Left lobe of liver (tissue), 2 donors: ENCODE results near the gene SPI1. TPM values are rescaled to one million over a fixed set of nuclear protein-coding genes. Genes with fewer than 3 reads are reported as not detected.

Experiments used
- ATAC-seq: fragments of 200-7000 bp; cut with Tn5 transposase; one replicate; pipeline ENCODE4 v1.9.1; 2020; ENCODE audit warnings: mild to moderate bottlenecking, moderate library complexity
- DNase-seq: peaks from one replicate; pipeline ENCODE4 v3.0.0-alpha.2; 2020; ENCODE audit warnings: low spot score
- total RNA-seq: library from RNA; stranded (reverse); gene quantifications from one replicate; pipeline ENCODE4 v1.2.1, GENCODE V29; 2021
- donor health status: DM: no; HTN: no; CAD: no; lungs with moderate emphysema.
- donor health status: DM: no; HTN: yes; CAD: no.

The SPI1 gene
- total RNA-seq, 1 donor from 2014 or later, result 10.9 TPM

- no peak for ATAC-seq
- DNase-seq, result no peak
Observed at GRCh38 chr11:47389577-47390421, 11.5 kb upstream of the SPI1 start.

GRCh38 chr11:47388697-47389576, 10.6 kb upstream of the SPI1 start:
- DNase-seq (no peak), ATAC-seq (no peak)

- DNase-seq (no peak), ATAC-seq (peak; percentile 34)
Observed at GRCh38 chr11:47387944-47388696, 9.8 kb upstream of the SPI1 start.

GRCh38 chr11:47384498-47384897, 6.2 kb upstream of the SPI1 start:
- DNase-seq (no peak), ATAC-seq (no peak)

GRCh38 chr11:47383071-47383470, 4.7 kb upstream of the SPI1 start:
- ATAC-seq, result no peak
- DNase-seq, result no peak

GRCh38 chr11:47380078-47380477, 1.7 kb upstream of the SPI1 start:
- DNase-seq (no peak), ATAC-seq (no peak)

GRCh38 chr11:47379317-47379716, 970 bp upstream of the SPI1 start:
- ATAC-seq (no peak), DNase-seq (no peak)

GRCh38 chr11:47378836-47379170, 456 bp upstream of the SPI1 start:
- ATAC-seq, result no peak

GRCh38 chr11:47377571-47378009, 757 bp downstream of the SPI1 start:
- ATAC-seq, result peak; percentile 9
- no peak for DNase-seq

More at GRCh38 chr11:47378836-47379170, 456 bp upstream of the SPI1 start:
- no peak for DNase-seq

- ATAC-seq, result peak; percentile 50
- DNase-seq, result no peak
Observed at GRCh38 chr11:47376525-47377371, 1.6 kb downstream of the SPI1 start.

GRCh38 chr11:47376107-47376524, 2.2 kb downstream of the SPI1 start:
- no peak for DNase-seq

GRCh38 chr11:47375546-47376085, 2.7 kb downstream of the SPI1 start:
- ATAC-seq, result no peak
- DNase-seq, result no peak

More at GRCh38 chr11:47376107-47376524, 2.2 kb downstream of the SPI1 start:
- no peak for ATAC-seq

GRCh38 chr11:47375020-47375419, 3.3 kb downstream of the SPI1 start:
- ATAC-seq, result no peak
- DNase-seq, result no peak

- ATAC-seq, result no peak
- no peak for DNase-seq
Observed at GRCh38 chr11:47374720-47375019, 3.7 kb downstream of the SPI1 start.

GRCh38 chr11:47373876-47374719, 4.2 kb downstream of the SPI1 start:
- DNase-seq, result peak; percentile 83
- peak; percentile 92 for ATAC-seq

GRCh38 chr11:47372422-47372821, 5.9 kb downstream of the SPI1 start:
- ATAC-seq, result no peak

GRCh38 chr11:47369676-47370075, 8.7 kb downstream of the SPI1 start:
- ATAC-seq, result no peak
- DNase-seq, result no peak

More at GRCh38 chr11:47372422-47372821, 5.9 kb downstream of the SPI1 start:
- DNase-seq, result no peak

GRCh38 chr11:47366020-47366490, 12.3 kb downstream of the SPI1 start:
- DNase-seq, result no peak
- no peak for ATAC-seq

- no peak for ATAC-seq
- no peak for DNase-seq
Observed at GRCh38 chr11:47361419-47361818, 16.9 kb downstream of the SPI1 start.
